HG03575 (cell line): ENCODE results near the gene VGLL1.

Experiments
- ATAC-seq: cut with Tn5 transposase; IDR thresholded peaks from one replicate; pipeline ENCODE4 v1.9.1; 2021; ENCODE audit not compliant: unreplicated experiment, insufficient number of reproducible peaks, low FRiP score; ENCODE audit errors: extremely low read depth

VGLL1 gene, protein sequence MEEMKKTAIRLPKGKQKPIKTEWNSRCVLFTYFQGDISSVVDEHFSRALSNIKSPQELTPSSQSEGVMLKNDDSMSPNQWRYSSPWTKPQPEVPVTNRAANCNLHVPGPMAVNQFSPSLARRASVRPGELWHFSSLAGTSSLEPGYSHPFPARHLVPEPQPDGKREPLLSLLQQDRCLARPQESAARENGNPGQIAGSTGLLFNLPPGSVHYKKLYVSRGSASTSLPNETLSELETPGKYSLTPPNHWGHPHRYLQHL

DNA sequence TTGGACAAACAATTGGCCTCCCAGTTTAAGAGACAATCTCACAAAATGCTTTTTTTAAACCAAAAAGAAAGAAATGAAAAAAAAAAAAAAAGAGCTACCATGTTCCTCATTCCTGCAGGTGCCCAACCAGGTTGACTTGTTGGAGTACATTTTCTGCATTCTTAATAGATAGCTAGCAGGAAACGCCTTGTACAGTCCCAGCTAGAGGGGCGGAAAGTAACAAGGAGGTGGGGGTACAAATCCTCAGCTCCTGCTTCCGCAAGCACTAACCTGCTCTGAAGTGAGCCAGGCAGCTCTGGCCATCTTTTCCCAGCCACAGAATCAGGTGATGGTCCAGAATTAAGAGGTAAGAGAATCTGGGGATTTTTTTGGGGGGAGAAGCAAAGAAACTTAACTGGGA is at the start of gene VGLL1:
Gene VGLL1, plus strand, starts transcription at position 265 of the 400 bp plus-strand sequence. CDS start 3,806 bp downstream, outside the sequence.
- no peak for ATAC-seq

- ATAC-seq = no peak
These were observed 44.4 kb upstream of the VGLL1 start, which contains the start of gene BRS3 for GRCh38 chrX:136487647-136488046. Gene BRS3, plus strand, starts transcription at chrX:136487947. Its CDS starts 168 bp downstream, at chrX:136488115.

GRCh38 chrX:136488706-136489105 is 43.3 kb upstream of the VGLL1 start:
- no peak for ATAC-seq

- no peak for ATAC-seq
These were observed 40.2 kb upstream of the VGLL1 start for GRCh38 chrX:136491832-136492231.

DNA sequence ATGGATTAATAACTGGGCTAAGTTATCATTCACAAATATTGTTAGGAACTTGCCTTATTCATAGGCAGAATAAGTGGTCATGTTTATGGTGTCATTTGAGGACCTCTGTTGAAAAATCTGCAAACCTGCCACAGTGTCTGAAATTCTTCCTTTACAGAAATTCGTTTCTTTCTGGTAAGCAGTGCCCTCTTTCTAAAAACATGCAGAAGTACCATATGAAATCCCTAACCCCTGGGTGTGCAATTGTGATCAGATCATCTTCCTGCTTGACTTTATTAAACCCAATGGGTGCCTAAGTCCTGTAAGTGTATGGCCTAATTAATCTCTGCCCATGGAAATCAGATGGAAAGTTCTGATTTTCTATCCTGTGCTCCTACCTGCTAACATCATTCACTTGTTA is 39.0 kb upstream of the VGLL1 start:
- no peak for ATAC-seq

GRCh38 chrX:136495043-136495442 is 37.0 kb upstream of the VGLL1 start:
- ATAC-seq = no peak

DNA sequence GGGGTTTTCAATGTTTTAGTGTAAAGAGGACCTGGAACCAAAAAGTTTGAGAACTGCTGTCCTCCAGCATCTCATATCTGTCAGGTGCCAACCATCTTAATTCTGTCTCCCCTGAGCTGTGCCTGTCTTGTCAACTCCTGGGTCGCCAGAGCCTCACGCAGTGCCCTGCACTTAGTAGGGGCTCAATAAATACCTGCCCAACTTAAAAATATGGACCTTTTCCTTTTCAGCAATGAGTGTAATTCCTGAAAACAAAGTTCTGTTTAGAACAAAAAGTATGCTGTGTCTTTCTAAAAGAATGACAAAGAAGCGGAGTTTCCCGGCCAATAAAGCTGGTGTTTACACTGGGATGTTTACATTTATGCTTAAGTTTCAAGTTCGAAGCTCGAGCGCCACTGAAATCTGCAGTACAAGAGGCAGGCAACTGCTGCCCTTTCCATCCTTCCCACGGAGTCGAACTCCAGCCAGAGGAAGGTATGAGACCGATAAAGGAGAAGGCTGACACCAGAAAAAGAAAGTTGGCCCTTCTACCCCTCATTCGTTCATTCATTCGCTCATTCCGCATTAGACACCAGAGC is 35.7 kb upstream of the VGLL1 start:
- ATAC-seq = no peak

DNA sequence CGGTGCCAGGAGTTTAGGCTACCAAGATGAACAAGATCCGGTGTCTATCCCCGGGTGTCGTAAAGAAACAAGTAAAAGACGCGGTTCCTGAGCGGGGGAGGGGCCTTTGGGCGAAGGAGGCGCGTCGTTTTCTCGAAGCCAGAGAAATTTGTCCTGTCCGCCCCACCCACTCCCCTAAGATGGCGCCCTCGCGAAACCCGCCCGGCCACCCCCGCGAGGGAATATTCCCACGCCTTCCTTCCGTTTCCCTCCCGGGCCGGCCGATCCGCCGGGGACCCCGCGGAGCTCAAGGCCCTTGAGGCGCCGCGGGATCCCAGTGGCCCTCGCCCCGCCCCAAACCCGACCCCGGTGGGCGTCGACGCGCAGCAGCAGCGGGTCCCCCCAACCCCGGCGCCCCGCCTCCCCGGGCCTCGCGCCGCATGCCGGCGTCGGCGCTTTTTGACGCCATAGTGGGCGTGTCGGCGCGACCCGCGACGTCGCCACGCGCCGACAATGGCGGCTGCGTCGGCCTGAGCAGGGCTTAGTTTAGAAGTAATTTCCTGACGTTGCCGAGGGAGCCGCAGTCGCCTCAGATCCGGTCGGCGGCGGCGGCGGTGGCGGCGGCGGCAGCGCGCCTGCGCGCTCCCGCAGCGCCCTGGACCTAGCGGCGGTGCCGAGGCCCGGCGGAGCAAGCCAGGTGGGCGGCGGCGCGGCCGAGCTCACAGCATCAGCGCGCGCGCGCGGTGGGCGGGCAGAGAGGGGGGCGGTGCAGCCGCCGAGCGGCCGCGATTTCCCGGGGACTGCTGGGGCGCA is 35.1 kb upstream of the VGLL1 start:
- ATAC-seq = peak; percentile 37

GRCh38 chrX:136497556-136498052 is 34.4 kb upstream of the VGLL1 start, which contains the start of gene HTATSF1:
Gene HTATSF1, plus strand, starts transcription at chrX:136497592. Its CDS starts 93 bp downstream, at chrX:136497685.
- peak; percentile 5 for ATAC-seq

DNA sequence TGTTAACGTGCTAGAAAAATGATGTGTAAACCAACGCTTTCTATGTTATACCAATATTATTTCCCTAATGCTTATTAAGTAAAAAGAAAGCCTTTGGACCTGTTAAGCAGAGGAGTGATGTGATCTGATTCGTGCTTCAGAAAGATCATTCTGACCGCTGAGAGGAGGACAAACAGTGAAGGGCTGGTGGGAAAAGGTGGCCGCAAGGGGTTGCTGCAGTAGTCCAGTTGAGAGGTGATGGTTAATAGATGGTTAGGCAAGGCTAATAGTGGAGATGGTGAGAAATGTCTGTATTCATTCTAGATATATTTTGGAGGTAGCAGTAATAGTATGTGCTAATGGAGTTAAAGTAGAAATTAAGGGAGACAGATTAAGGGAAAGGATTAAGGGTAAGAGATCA is 12.9 kb upstream of the VGLL1 start:
- no peak for ATAC-seq

DNA sequence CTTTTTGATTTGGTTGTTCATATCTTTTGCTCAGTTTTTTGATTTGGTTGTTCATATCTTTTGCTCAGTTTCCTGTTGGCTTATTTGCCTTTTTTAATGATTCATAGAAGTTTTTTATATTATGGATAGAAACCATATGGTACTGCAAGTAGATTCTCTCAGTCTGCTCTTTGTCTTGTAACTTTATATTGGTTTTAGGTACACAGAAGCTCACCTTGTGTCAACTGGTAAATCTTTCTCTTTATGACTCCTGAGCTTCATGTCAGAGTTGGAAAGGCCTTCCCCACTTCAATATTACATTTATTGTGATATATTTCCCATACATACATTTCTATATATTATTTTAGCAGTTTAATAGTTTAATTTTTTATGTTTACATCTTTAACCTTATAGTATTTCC is 8.2 kb upstream of the VGLL1 start:
- no peak for ATAC-seq

DNA sequence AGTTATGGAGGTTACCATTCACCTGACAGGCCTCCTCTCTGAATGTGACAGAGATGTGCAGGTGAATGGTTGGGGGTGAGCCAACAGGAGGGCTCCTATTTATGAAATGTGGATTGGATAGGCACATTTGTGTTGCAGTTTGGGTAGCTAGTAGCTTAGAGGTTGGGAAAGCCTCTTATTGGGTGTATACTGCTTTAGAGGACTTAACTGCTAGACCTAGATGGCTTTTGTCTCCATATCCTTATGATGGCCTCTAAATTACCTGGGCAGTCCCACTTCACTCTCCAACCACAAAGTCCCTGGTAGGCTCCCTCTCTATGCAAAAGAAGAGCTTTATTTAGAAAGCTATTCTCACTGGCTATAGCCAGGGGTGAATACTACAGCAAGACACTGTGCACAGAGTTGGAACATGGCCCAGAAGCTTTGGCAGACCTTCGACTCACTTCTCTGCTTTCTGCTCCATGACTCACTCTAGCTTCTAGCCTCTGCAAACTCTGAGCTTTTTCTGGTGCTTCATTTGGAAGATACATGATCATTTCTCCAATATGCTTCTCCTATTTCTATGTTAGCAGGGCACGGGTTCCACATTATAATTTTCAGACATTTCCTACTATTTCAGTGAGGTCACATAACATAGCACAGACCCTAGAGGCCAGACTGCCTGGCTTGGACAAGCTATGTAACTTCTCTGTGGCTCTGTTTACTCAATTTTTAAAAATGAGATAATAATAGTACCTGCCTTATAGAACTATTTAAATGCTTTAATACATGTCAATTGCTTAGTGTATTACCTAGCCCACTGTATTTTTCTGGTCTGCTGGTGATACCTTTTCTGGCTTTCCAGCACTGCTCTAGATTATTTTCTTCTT is 6.0 kb upstream of the VGLL1 start:
- ATAC-seq = no peak

DNA sequence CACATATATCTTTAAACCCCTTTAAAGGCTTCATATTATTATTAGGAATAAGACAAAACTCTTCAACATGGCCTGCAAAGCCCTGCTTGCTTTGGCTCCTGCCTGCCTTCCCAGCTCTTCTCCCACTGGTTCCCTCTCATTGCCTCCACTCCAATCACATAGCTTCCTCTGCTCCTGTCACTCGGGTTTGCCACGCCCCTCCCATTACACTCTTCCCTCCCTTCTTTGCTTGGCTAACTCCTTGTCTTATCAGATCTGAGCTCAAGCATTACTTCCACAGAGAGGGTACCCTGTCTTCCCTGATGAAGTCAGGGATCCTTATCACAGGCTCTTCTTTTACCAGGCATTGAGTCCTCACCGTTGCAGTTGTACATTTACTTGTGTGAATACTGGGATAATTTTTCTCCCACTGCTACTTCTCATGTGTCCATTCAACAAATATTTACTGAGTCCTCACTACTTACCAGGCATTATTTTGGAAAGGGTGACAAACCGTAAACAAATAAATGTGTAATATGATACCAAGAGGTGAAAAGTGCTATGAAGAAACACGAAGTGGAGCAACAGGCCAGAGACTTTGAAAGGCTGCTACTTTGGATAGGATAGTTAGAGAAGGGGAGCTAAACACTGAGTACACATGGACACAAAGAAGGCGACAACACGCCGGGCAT is 3.2 kb upstream of the VGLL1 start:
- no peak for ATAC-seq

GRCh38 chrX:136529795-136530194 is 2.2 kb upstream of the VGLL1 start:
- ATAC-seq = no peak

GRCh38 chrX:136534131-136534530 is 2.1 kb downstream of the VGLL1 start:
- ATAC-seq = no peak

GRCh38 chrX:136538811-136539210 is 6.8 kb downstream of the VGLL1 start:
- no peak for ATAC-seq

DNA sequence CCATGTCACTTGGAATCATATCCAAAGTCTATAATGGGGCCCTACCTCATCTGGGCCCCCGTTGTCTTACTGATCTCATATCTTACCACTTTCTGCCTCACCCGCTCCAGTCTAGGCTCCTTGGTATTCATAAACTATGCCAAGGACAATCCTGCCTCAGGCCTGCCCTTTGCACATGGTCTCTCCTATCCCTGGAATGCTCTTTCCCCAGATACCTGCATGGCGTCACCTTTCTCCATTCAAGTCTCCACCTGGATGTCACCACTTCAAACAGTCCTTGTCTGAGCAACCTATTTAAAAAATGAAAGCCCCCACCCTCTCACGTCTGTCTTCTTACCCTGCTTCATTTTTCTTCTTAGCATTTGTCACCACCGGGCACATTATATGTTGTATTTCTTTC is 8.2 kb downstream of the VGLL1 start:
- no peak for ATAC-seq

GRCh38 chrX:136541294-136541693 is 9.3 kb downstream of the VGLL1 start:
- ATAC-seq = no peak
